Activated CD4-positive, CD25-positive, alpha-beta regulatory T cell (primary cell): ENCODE measurements around the gene RNF31.

Experiments
- DNase-seq, 4 experiments: peaks; one replicate each; lab custom pipeline; 2025; lab: John Stamatoyannopoulos, UW

The RNF31 gene

DNA sequence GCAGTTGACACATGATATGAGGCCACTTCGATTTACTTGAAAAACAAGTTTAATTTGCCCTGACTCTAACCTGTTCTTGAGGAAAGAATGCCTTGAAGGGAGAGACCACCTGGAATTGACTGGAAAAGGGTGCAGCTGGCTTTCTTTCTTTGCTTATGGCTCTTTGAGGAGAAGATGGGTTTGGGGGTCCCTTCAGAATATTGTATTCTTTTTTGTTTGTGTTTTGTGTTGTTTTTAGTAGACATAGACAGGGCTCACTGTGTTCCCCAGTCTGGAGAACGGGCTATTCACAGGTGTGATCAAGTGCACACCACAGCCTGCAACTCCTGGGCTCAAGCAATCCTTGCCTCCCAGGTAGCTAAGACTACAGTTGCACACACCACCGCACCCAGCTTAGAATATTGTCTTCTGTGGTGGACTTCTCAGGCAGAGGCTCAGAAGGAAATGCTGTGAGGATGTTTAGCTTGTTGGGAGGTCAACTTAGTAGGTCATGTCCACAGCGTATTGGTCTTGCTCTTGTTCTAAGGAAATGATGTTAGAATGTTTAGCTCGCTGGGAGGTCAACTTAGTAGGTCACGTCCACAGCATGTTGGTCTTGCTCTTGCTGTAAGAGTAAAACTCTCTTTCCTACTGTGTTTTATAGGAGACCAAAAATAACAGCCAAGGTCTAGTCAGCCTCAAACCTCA, 31.0 kb upstream of the RNF31 start:
- DNase-seq: no peak

DNA sequence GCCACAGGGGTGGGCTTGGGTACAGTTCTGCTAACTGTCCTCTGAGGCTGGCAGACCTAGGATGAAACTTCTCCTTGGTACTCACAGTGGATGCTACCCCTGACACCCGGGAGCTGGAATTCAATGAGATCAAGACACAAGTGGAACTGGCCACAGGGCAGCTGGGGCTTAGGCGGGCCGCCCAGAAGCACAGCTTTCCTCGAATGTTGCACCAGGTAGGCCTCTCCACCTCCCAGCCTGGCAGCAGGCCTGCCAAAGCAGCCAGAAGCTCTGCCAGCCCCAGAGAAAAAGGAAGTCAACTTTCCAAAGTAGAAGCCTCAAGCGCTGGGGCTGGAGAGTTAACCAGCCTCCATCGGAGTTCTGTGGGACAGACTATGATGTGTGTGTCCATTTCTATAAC, 30.1 kb upstream of the RNF31 start:
- no peak for DNase-seq

DNA sequence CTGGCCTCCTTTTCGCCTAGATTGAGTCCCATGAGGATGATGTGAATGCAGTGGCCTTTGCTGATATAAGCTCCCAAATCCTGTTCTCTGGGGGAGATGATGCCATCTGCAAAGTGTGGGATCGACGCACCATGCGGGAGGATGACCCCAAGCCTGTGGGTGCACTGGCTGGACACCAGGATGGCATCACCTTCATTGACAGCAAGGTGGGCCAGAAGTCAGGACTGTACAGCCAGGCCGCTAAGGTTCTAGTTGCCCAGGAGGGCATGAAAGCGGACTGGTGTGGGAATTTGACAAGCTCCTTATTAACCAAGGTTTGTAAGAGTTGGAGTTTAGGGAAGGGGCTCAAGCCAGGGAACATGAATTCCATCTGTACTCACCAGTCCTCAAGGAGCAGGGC, 27.6 kb upstream of the RNF31 start:
- no peak for DNase-seq

DNA sequence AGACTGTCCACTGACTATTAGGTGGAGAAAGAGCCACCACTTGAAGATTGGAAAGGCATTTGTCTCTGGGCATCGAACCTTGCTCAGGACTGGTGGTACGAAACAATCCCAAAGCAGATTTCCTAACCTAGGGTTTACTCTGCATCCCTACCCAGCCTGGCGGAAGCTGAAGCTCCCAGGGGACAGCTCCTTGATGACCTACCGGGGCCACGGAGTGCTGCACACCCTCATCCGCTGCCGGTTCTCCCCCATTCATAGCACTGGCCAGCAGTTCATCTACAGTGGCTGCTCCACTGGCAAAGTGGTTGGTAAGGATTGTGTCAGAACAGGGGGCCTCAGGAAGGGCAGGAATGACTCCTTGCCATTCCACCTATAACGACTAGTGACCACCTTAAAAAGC, 26.1 kb upstream of the RNF31 start:
- no peak for DNase-seq

DNA sequence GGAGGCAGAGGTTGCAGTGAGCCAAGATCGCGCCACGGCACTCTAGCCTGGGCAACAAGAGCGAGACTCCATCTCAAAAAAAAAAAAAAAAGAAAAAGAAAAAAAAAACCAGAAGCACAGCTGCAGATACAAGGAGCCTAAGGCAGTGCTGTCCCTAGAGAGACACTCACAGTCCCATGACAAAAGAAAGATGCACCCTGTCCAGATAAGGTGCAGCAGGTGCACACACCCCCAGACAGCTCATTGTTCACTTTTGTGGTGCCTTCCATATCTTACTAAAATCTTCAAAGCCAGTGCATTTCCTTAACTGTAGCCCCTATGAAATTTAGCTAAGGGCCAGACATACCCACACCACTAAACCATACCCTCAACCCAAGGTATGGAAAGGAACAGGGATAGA, 24.9 kb upstream of the RNF31 start:
- DNase-seq: no peak

DNA sequence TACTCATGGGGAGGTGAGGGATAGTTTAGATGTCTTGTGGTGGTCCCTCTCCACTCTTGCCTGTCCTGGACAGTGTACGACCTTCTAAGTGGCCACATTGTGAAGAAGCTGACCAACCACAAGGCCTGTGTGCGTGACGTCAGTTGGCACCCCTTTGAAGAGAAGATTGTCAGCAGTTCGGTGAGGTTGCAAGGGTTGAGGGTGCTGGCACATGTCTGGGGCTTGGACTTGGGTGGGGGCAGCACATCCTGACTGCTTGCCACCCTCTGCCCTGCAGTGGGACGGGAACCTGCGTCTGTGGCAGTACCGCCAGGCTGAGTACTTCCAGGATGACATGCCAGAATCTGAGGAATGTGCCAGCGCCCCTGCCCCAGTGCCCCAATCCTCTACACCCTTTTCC, 24.4 kb upstream of the RNF31 start:
- DNase-seq: no peak

DNA sequence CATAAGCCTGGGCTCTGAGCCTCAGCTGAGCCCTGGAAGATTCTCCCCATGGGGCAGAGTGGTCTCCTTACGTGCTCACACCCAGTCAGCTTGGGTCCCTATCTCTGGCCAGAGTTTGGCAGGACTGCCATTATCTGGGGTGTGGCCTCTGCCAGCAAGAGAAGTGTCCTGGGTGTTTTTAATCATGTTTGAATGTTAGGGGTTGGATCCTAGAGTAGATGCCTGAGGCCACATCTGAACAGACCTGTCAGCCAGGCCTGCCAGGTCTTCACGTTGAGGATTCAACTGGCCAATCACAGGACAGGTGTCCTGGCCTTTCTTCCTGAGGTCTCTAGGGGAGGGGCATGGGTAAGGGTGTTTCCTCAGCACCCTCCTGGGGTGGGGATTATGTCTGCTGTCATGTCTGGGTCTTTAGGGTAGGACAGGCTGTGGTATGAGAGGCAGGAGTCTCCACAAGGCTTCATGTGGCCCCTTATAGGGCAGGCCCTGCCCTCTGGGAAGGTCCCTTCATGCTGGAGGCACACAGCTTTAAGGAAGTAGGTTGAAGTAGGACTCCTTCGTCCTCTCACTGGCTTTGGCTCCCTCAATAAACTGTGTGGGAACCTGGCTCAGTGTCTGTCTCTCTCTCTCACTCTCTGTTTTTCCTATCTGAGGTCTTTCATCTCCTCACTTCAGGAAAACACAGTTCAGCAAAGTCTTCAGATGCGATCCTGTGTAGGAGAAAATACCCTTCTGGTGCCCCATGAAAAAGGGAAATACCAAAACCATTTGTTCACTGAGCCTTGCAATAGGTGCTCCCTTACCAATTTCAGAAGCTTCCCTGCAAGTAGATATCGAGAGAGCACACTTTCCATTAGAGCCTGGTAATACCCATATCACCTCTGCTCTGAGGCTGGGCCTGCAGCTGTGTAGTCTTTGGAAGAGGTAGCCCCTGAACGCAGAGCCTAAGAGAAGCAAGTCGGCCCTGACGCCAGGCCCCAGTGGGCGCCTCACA, 23.6 kb upstream of the RNF31 start:
- no peak for DNase-seq

DNA sequence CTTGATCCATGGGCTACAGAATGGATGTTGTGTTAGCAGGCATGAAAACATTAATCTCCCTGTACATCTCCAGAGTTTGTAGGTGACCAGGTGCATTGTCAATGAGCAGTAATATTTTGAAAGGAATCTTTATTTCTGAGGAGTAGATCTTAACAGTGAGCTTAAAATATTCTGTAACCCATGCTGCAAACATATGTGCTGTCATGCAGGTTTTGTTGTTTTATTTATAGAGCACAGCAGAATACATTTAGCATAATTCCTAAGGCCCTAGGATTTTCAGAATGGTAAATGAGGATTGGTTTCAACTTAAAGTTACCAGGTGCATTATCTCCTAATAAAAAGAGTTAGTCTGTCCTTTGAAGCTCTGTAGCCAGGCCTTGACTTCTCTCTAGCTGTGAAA, 20.4 kb upstream of the RNF31 start:
- DNase-seq: no peak

DNA sequence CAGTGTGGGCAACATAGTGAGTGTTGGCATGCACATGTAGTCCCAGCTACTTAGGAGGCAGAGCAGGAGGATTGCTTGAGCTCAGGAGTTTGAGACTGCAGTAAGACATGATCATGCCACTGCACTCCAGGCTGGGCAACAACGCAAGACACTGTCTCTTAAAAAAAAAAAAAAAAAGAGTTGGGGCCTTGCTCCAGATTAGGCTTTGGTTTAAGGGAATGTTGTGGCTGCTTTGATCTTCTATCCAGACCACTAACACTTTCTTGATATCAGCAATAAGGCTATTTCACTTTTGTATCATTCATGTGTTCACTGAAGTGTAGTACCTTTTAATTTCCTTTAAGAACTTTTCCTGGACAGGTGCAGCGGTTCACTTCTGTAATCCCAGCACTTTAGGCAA, 19.6 kb upstream of the RNF31 start:
- no peak for DNase-seq

DNA sequence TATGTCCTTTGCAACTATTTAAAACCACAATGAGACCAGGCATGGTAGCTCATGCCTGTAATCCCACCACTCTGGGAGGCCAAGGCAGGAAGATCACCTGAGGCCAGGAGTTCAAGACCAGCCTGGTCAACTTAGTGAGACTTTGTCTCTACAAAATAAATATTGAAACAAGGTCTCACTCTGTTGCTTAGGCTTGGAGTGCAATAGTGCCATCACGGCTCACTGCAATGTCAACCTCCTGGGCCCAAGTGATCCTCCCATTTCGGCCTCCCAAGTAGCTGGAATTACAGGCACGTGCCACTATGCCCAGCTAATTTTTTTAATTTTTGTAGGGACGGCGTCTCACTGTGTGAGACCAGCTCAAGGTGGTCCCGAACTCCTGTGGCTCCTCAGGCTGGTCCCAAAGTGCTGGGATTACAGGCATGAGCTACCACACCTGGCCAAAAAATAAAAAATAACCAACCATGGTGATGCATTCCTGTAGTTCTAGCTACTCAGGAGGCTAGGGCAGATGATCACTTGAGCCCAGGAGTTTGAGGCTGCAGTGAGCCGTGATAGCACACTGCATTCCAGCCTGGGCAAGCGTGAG, 17.8 kb upstream of the RNF31 start:
- no peak for DNase-seq

DNA sequence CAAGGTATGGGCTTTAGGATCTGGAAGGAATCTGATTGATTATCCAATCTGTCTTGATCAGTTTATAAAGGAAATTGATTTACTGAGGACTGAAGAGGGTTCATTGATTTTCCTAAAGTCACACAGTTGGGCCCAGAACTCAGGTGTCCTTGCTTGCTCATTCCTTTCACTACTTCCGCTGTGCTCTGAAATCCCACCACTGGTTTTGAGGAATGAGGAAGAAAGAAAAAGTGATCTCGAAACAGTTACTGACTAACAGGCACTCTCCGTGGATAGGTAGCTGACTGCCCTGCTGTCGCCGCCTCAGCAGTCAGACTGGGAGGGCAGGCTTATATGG, 16.9 kb upstream of the RNF31 start, which contains the start of gene FITM1:
FITM1 (plus strand) TSS at position 280 of the 337 bp plus-strand sequence. CDS start 905 bp downstream, outside the sequence.
- no peak for DNase-seq

DNA sequence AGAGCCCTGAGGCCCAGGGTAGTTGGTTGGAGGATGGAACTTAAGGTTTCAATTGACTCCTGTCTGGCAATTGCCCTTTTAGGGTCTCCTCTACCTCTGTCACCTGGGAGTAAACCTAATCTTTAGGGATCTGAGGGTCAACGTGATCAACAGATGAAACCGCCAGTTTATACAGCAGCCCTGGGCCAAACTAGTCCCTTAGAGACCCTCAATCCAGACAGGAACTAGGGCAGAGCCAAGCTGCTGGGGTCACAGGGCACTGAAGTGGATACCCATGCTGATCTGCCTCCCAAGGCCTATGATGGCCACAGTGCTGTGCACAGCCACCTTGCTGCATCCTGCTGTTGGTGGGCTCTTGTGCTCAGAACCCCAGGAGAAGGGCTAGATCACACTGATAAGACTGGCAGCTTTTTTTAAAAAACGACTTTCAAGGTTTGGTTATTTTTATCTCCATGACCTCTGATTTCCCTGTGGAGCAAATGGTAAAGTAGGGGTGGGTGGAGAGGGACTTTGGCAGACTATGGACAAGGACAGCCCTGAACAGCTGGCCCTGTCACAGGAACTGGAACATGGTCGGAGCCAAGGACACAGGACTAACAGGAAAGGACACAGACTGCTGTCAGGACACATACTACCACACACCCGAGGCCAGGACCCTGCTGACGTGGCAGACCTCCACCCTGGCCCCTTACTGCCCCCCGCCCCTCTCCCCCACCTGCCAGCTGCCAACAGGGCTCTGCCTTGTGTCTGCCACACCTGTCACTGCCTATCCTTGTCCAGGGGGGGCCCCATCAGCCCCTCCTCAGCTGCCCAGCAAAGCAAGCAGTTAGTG, 16.4 kb upstream of the RNF31 start:
- DNase-seq: no peak

DNA sequence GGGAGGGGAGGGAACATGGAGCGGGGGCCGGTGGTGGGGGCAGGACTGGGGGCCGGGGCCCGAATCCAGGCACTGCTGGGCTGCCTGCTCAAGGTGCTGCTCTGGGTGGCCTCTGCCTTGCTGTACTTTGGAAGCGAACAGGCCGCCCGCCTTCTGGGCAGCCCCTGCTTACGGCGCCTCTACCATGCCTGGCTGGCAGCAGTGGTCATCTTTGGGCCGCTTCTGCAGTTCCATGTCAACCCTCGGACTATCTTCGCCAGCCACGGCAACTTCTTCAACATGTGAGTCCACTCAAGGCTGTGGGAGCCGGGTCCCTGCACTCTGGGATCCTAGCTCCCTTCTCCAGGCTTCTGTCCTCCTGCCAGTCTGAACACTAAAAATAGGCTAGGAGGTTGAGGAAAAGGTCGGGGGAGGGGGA, 15.7 kb upstream of the RNF31 start:
- no peak for DNase-seq

DNA sequence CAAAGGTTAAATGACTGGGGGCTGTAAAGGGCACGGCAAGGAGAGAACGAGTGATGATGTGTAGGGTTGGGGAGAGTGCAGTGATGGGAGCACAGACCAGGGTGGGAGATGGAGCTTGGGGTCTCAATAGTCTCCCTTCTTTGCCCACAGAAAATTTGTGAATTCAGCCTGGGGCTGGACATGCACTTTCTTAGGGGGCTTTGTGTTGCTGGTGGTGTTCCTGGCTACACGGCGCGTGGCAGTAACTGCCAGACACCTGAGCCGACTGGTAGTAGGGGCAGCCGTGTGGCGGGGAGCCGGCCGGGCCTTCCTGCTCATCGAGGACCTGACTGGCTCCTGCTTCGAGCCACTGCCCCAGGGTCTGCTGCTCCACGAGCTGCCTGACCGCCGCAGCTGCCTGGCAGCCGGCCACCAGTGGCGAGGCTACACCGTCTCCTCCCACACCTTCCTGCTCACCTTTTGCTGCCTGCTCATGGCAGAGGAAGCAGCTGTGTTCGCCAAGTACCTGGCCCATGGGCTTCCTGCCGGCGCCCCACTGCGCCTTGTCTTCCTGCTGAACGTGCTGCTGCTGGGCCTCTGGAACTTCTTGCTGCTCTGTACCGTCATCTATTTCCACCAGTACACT, 15.1 kb upstream of the RNF31 start:
- DNase-seq: peak in 2 of 4 experiments; percentile 11 to 17

DNA sequence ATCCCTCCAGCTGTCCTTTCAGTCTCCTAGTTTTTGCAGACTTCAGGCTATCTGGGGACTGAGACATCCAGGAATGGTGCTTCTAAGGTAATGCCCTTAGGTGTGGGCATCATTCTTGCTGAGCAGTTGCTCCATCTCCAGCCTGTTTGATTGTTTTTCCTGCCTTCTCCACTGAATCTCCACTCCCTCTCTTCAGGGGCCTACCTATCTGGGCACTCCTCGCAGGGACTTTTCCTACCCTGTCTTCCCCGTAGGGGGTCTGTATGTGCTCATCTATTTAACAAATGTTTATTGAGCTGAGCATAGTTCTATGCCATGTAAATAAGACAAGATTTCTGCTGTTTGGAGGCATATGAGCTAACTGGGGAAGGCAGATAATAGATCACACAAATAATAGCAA, 14.3 kb upstream of the RNF31 start:
- no peak for DNase-seq

DNA sequence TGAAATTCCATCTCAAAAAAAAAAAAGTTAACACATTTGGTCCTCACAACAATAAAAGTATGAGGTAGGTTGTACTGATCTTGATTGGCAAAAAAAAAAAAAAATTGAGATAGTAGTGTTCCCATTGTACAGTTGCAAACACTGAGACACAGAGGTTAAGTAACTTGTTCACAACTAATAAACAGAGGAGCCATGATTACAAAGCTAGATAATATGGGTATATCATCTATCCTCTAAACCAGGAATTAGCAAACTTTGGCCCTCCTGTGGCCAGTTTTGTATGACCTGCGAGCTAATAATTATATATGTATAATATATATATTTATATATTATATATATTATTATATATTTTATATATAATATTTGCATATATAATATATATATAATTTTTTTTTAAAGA, 13.6 kb upstream of the RNF31 start:
- no peak for DNase-seq

DNA sequence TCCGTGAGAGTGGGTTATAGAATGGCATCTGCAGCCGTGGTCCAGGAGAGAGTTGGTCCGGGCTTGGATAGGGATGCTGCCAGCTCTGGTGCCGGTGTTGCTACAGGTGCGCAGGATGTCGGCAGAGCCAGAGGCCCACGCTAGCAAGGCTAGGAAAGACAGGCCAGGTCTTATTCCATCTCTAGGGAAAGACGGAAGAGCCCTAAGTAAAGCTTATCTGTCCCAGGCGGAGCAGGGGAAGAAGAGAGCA, 11.8 kb upstream of the RNF31 start:
- DNase-seq: no peak

DNA sequence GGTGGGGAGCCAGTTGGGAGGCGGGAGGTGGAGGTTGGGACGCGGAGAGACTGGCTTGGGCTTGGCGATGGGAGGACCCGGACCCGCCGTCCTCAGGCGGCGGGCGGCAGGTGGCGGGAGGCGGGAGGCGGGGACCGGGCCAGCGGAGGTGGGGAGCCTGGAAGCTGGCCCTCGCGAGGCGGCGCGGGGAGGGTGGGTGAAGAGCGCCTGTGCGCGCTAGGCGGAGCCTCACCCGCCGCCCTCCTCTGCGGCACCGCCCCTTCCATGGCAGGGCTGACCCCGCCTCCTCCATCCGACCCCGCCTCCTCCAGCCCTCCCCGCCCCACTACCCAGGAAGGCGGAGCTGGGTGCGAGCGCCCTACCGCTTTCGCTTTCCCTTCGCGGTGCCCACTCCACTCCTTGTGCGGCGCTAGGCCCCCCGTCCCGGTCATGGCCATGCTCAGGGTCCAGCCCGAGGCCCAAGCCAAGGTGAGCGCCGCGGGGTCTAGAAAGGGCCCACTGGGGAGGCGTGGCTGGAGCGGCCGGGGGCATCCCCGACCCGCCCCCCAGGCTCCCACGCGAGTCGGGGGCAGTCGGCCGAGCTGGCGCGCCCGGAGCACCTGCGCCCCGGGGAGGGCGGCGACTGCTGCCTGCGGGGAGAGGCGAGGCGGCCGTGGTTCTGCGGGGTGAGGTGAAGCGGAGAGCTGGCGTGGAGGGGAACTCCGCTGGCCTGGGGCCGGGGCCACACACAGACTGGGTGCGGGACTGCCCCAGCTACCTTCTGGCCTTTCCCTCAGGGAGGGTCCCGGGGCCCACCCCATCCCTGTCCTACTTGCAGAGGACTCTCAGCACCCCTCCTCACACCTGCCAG, 11.2 kb upstream of the RNF31 start, which contains the start of gene PSME1:
PSME1 (plus strand) TSS at position 361 of the 850 bp plus-strand sequence; CDS start at position 430, 69 bp downstream.
- DNase-seq: peak; percentile 89 to 92 (median 91)

DNA sequence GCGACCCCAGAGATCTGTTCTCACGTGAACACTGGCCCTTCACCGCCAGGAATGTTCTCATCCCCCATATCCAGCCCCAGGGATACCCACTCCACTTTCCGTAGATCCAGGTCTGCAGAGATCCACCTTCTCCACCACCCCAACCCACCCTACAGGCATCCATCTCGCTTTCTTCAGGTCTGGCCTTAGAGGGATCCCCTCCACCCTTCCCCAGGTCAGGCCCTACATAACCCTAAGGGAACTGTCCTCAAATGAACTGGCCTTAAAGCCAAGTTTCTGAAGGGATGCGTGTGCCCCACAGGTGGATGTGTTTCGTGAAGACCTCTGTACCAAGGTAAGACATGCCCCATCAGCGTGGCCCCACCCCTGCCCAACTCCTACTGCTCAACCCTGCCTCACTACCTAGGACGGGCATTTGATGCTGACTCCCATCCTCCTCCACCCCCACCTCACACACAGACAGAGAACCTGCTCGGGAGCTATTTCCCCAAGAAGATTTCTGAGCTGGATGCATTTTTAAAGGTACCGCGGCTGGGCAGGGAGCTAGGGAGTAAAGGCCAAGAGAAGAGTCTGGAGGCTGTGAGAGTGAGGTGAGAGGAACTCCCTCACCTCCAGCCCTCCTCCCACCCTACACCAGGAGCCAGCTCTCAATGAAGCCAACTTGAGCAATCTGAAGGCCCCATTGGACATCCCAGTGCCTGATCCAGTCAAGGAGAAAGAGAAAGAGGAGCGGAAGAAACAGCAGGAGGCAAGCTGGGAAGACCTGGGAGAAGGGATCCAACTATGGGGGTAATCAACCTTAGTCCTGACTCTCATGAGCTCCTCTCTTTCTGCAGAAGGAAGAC, 10.4 kb upstream of the RNF31 start:
- DNase-seq: no peak
